NB4 (cell line): ENCODE results near the gene C22orf31.

Experiments used
- CTCF ChIP-seq: IDR thresholded peaks from one replicate; pipeline ENCODE4 v1.5.1; 2012; ENCODE audit warnings: low read depth, low read length
- POLR2A ChIP-seq: IDR thresholded peaks from 2 replicates; pipeline ENCODE4 v1.6.1; 2011; ENCODE audit warnings: mild to moderate bottlenecking; ENCODE audit not compliant: insufficient read length; ENCODE audit errors: extremely low read depth

GRCh38 chr22:29014773-29015172 is 46.9 kb downstream of the C22orf31 start:
- TF ChIP-seq CTCF, result no peak
- TF ChIP-seq POLR2A, result no peak
